ENCODE measurements around the gene MAGEA4. TPM values are rescaled to one million over a fixed set of nuclear protein-coding genes. Genes with fewer than 3 reads are reported as not detected.
"Not testable (repeated sequence)": the region's sequence is repeated elsewhere in the genome, so short reads cannot be mapped to it uniquely, and the experiment has no call there.

The MAGEA4 gene
- not detected for total RNA-seq
- long read RNA-seq, result 0 reads

- no peak for ATAC-seq (ENCODE audit: poor library complexity)
Observed at GRCh38 chrX:151912780-151913179, at the start of gene MAGEA4. TSS of gene MAGEA4 (plus strand) at chrX:151912889. CDS start at chrX:151923665, 10,776 bp downstream.

GRCh38 chrX:151870602-151871001 is 42.1 kb upstream of the MAGEA4 start:
- DNase-seq, result no peak
- intact Hi-C loops (cut with DNase I), result no loop called here
- ATAC-seq (ENCODE audit: poor library complexity), result no peak

More at GRCh38 chrX:151912780-151913179, at the start of gene MAGEA4:
- intact Hi-C loops (cut with DNase I), result no loop called here
- no peak for DNase-seq

- intact Hi-C loops (cut with DNase I), result no loop called here
- peak; percentile 34 for ATAC-seq (ENCODE audit: poor library complexity)
- DNase-seq, result no peak
Observed at GRCh38 chrX:151871244-151871643, 41.4 kb upstream of the MAGEA4 start.

- intact Hi-C loops (cut with DNase I), result no loop called here
- ATAC-seq (ENCODE audit: poor library complexity), result no peak
- no peak for DNase-seq
Observed at GRCh38 chrX:151873096-151873495, 39.6 kb upstream of the MAGEA4 start.

GRCh38 chrX:151875270-151876026 is 37.2 kb upstream of the MAGEA4 start:
- ATAC-seq (ENCODE audit: poor library complexity) (no peak), DNase-seq (no peak)
- intact Hi-C loops (cut with DNase I), result no loop called here

GRCh38 chrX:151878574-151878973 is 34.1 kb upstream of the MAGEA4 start:
- intact Hi-C loops (cut with DNase I), result no loop called here
- DNase-seq (no peak), ATAC-seq (ENCODE audit: poor library complexity) (no peak)

GRCh38 chrX:151879856-151880255 is 32.8 kb upstream of the MAGEA4 start:
- intact Hi-C loops (cut with DNase I), result no loop called here
- no peak for ATAC-seq (ENCODE audit: poor library complexity)
- DNase-seq, result no peak

GRCh38 chrX:151880895-151881294 is 31.8 kb upstream of the MAGEA4 start:
- ATAC-seq (ENCODE audit: poor library complexity), result no peak
- DNase-seq, result no peak
- intact Hi-C loops (cut with DNase I), result no loop called here

- DNase-seq (no peak), ATAC-seq (ENCODE audit: poor library complexity) (no peak)
- intact Hi-C loops (cut with DNase I), result no loop called here
Observed at GRCh38 chrX:151889421-151889820, 23.3 kb upstream of the MAGEA4 start.

- no peak for ATAC-seq (ENCODE audit: poor library complexity)
- DNase-seq, result no peak
- intact Hi-C loops (cut with DNase I), result no loop called here
Observed at GRCh38 chrX:151896734-151897474, 15.8 kb upstream of the MAGEA4 start.

- DNase-seq, result no peak
- intact Hi-C loops (cut with DNase I), result no loop called here
- ATAC-seq (ENCODE audit: poor library complexity), result no peak
Observed at GRCh38 chrX:151899622-151900021, 13.1 kb upstream of the MAGEA4 start.

- ATAC-seq (ENCODE audit: poor library complexity) (no peak), DNase-seq (no peak)
- intact Hi-C loops (cut with DNase I), result no loop called here
Observed at GRCh38 chrX:151901826-151902225, 10.9 kb upstream of the MAGEA4 start.

- DNase-seq, result peak; percentile 56
Observed at GRCh38 chrX:151902813-151903591, 9.7 kb upstream of the MAGEA4 start.

GRCh38 chrX:151904989-151905388 is 7.7 kb upstream of the MAGEA4 start:
- DNase-seq (no peak), ATAC-seq (ENCODE audit: poor library complexity) (no peak)
- intact Hi-C loops (cut with DNase I), result no loop called here

More at GRCh38 chrX:151902813-151903591, 9.7 kb upstream of the MAGEA4 start:
- intact Hi-C loops (cut with DNase I), result no loop called here
- ATAC-seq (ENCODE audit: poor library complexity), result peak; percentile 68

- no peak for DNase-seq
- ATAC-seq (ENCODE audit: poor library complexity), result no peak
- intact Hi-C loops (cut with DNase I), result no loop called here
Observed at GRCh38 chrX:151912221-151912620, 468 bp upstream of the MAGEA4 start.

GRCh38 chrX:151918736-151919135 is 6.0 kb downstream of the MAGEA4 start:
- ATAC-seq (ENCODE audit: poor library complexity); intact Hi-C loops (cut with DNase I); DNase-seq: not testable (repeated sequence)

GRCh38 chrX:151919610-151920009 is 6.9 kb downstream of the MAGEA4 start:
- intact Hi-C loops (cut with DNase I), result no loop called here
- DNase-seq (no peak), ATAC-seq (ENCODE audit: poor library complexity) (no peak)

- intact Hi-C loops (cut with DNase I), result no loop called here
- DNase-seq, result no peak
- ATAC-seq (ENCODE audit: poor library complexity), result no peak
Observed at GRCh38 chrX:151920101-151920500, 7.4 kb downstream of the MAGEA4 start.

GRCh38 chrX:151920530-151920929 is 7.8 kb downstream of the MAGEA4 start:
- intact Hi-C loops (cut with DNase I), result no loop called here
- no peak for ATAC-seq (ENCODE audit: poor library complexity)
- DNase-seq, result no peak

All from Right ventricle myocardium superior (tissue), 1 donor.